Right atrium auricular region (tissue), 2 donors: ENCODE results near the gene WDR1. TPM values are rescaled to one million over a fixed set of nuclear protein-coding genes. Genes with fewer than 3 reads are reported as not detected.

Experiments
- DNase-seq: peaks from one replicate; pipeline ENCODE4 v3.0.0-alpha.2; 2019; ENCODE audit warnings: low spot score
- H3K27ac ChIP-seq, 2 donors: fragments of 200-600 bp; sonication (generic); 1 replicate in 1 of 2; 2 replicates in 1 of 2; pipeline ENCODE4 v1.5.1; 2016 to 2019
- H3K27me3 ChIP-seq, 2 donors: fragments of 200-600 bp; sonication (generic); one replicate each; pipeline versions ENCODE4 v1.5.1 to v1.6.0; 2017 to 2019
- H3K36me3 ChIP-seq: fragments of 200-600 bp; sonication (generic); one replicate; pipeline ENCODE4 v1.5.1; 2016
- H3K4me1 ChIP-seq, 2 donors: fragments of 200-600 bp; sonication (generic); one replicate each; pipeline versions ENCODE4 v1.5.1 to v1.6.0; 2017 to 2019
- H3K4me3 ChIP-seq, 2 donors: fragments of 200-600 bp; sonication (generic); 1 replicate in 1 of 2; 2 replicates in 1 of 2; pipeline ENCODE4 v1.5.1; 2017 to 2019; ENCODE audit warnings: mild to moderate bottlenecking in 1 of 2, moderate library complexity in 1 of 2
- H3K9me3 ChIP-seq, 2 donors: fragments of 200-600 bp; sonication (generic); one replicate each; pipeline ENCODE4 v1.5.1; 2019
- CTCF ChIP-seq, 2 donors: fragments of 200-600 bp; sonication (generic); IDR thresholded peaks; one replicate each; pipeline ENCODE4 v1.5.1; 2019; ENCODE audit warnings: antibody characterized with exemption in 2 of 2
- total RNA-seq, 2 donors: library from RNA; depleted of rRNA; stranded (reverse); fragments of >200 nt; gene quantifications; one replicate each; pipeline ENCODE4 v1.1.0, GENCODE V29; 2016

The WDR1 gene
- total RNA-seq, 2 donors from 2014 or later: 109 to 216 TPM

- peak; percentile 80 for DNase-seq
Measured at GRCh38 chr4:10063544-10064300, 52.9 kb downstream of the WDR1 start.

GRCh38 chr4:10061650-10062415 lies 54.8 kb downstream of the WDR1 start:
- Histone ChIP-seq H3K9me3 (no peaks in the 10 kb centered on the region), H3K4me3 (no peak overlapping the region), H3K4me1 (peaks cover 0 to 16% of the 10 kb centered on the region in 2 donors), H3K36me3 (peaks cover 19% of the 10 kb centered on the region), H3K27me3 (no peaks in the 10 kb centered on the region), H3K27ac (no peak overlapping the region)
- no peak for DNase-seq
- TF ChIP-seq CTCF (IDR thresholded peaks at IDR 0.05): no peak

More at GRCh38 chr4:10063544-10064300, 52.9 kb downstream of the WDR1 start:
- Histone ChIP-seq H3K27me3 (no peaks in the 10 kb centered on the region), H3K4me3 (no peak overlapping the region), H3K36me3 (peaks cover 31% of the 10 kb centered on the region), H3K9me3 (no peaks in the 10 kb centered on the region), H3K4me1 (peaks cover 0 to 11% of the 10 kb centered on the region in 2 donors), H3K27ac (peak overlapping the region in 1 of 2 donors; percentile 27)
- peak; percentile 35 to 86 for TF ChIP-seq CTCF (IDR thresholded peaks at IDR 0.05)

- no peak overlapping the region for H3K27ac ChIP-seq
- no peak for TF ChIP-seq CTCF (IDR thresholded peaks at IDR 0.05)
- no peak overlapping the region for H3K4me3 ChIP-seq
Measured at GRCh38 chr4:10058371-10058770, 58.2 kb downstream of the WDR1 start.

GRCh38 chr4:10057023-10057395 lies 59.6 kb downstream of the WDR1 start:
- peaks cover 0 to 6% of the 10 kb centered on the region in 2 donors for H3K4me1 ChIP-seq
- H3K9me3 ChIP-seq: no peaks in the 10 kb centered on the region
- H3K27ac ChIP-seq: peak overlapping the region in 1 of 2 donors; percentile 16
- TF ChIP-seq CTCF (IDR thresholded peaks at IDR 0.05): no peak
- H3K4me3 ChIP-seq: no peak overlapping the region
- H3K27me3 ChIP-seq: no peaks in the 10 kb centered on the region
- no peaks in the 10 kb centered on the region for H3K36me3 ChIP-seq
- no peak for DNase-seq

More at GRCh38 chr4:10058371-10058770, 58.2 kb downstream of the WDR1 start:
- no peaks in the 10 kb centered on the region for H3K36me3 ChIP-seq
- no peak for DNase-seq
- no peaks in the 10 kb centered on the region for H3K9me3 ChIP-seq
- no peaks in the 10 kb centered on the region for H3K27me3 ChIP-seq
- H3K4me1 ChIP-seq: peaks cover 0 to 8% of the 10 kb centered on the region in 2 donors

GRCh38 chr4:10056334-10057022 lies 60.1 kb downstream of the WDR1 start:
- DNase-seq: no peak
- H3K9me3 ChIP-seq: no peaks in the 10 kb centered on the region
- no peak overlapping the region for H3K4me3 ChIP-seq
- H3K27ac ChIP-seq: peak overlapping the region in 1 of 2 donors; percentile 16
- TF ChIP-seq CTCF (IDR thresholded peaks at IDR 0.05): no peak
- peaks cover 0 to 6% of the 10 kb centered on the region in 2 donors for H3K4me1 ChIP-seq
- H3K36me3 ChIP-seq: no peaks in the 10 kb centered on the region
- no peaks in the 10 kb centered on the region for H3K27me3 ChIP-seq
